Stimulated activated CD4-positive, alpha-beta T cell treated with anti-CD3 and anti-CD28 coated beads, Interleukin-2, amount 100 ng/mL, for 24 hours (primary cell): Measurements from ENCODE around the gene CHRNE.

Source experiments
- DNase-seq, 2 donors: peaks; one replicate each; pipeline ENCODE4 v3.0.0-alpha.2; 2020

CHRNE gene

DNA sequence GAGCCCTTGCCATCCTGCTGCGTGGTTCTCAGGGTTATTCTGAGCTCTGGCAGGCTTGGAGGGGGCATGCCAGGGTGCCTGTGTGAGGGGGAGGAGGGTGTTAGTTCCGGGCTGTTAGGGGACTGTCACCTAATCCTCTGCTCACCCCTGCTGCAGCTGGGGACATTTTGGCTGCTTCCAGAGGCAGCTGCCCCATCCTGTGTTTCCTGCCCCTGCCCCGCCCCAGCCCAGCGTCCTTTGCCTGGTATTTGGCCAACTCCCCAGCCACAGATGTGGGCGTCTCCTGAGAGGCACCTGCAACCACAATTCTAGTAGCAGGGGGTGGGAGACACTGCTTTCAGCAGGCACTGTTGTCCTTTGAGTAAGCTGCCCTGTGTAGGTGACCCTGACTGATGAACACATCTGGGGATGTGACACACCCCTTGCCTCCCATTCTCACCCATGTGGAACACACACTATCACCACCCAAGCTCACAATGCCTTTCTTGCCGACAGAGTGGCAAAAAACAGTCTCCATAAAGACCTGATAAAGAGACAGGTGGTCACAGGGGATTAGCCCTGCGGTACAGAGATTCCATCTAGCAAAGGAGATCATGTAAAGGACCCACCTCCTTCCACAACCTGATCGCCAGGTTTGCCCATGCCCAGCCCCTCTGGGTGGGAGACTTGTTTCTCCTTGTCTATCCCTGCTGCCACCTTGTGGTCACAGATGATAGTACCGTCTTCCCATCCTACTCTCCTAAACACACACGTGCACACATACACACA lies at the start of gene CHRNE:
Gene CHRNE, minus strand, starts transcription at position 48 of the 768 bp plus-strand sequence. Its CDS starts 35 bp downstream, at position 13.
- DNase-seq = peak; percentile 81

DNA sequence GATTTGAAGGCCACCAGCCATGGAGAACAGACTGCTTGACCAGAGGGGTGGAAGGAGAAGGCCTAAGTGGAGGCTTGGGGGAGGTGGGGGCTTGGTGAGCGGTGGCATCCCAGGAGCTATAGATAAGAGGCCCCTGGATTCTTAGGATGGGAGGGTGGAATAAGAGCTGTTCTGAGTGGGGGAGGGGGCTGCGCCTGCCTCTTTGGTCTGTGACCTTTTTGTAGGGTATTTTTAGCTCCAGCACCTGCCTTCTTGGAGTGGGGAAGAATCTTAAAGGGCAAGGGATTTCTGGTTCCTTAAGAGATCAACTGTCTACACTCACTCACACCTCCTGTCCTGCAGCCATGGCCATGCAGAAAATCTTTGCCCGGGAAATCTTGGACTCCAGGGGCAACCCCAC lies 48.6 kb upstream of the CHRNE start:
- no peak for DNase-seq

DNA sequence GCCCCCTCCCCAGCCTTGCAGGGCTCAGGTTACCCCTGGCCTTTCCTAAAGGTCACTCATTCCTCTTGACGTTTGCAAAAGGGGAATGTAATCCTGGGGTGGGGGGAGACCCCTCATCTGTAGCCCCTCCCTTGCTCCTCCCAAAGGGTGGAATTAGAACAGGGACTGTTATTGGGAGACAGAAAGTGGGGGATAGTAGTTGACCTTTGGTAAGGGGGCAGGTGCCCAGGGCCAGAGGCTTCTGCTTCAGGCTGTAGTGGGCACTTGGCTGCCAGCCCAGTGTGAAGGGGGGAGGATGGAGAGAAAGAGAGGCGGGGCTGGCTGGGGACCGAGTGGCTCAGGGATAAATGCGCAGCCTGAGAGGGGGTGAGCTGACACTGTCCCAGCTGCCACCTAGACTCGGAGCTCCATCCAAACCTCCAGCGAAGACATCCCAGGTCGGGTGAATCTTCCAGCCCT lies 47.9 kb upstream of the CHRNE start, which contains the start of gene ENO3:
Gene ENO3, plus strand, starts transcription at position 374 of the 459 bp plus-strand sequence. CDS start 711 bp downstream, outside the sequence.
- no peak for DNase-seq

DNA sequence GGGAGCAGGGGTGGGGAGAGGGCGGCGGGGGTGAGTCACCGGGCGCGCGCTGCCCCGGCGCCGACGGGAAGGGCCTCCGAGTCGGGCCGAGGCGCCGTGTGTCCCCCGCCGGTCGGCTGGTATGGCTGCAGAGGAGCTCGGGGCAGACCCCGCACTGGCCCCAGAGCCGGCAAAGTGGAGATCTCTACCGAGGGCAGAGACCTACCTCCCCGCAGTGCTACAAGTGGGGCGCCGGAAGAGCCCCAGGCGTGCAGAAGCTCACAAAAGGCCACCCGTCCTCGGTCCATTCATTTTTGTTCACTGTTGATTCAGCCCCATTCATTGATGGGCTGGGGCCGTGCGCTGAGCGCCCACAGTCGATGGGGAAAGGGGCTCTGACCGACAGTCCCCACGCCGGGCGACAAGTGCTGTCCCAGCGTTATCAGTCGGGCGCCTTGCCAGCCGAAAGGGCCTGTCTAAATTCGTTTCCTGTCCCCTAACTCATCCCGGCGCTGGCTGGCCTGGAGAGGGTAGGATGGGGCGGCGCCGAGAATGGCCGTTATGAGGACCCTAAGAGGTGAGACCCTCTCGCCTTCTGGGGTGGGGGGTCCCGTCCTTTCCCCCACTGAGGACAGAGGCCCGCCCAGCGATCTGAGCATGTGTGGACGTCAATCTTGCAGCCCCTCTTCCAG lies 47.3 kb upstream of the CHRNE start:
- peak; percentile 49 to 53 for DNase-seq

DNA sequence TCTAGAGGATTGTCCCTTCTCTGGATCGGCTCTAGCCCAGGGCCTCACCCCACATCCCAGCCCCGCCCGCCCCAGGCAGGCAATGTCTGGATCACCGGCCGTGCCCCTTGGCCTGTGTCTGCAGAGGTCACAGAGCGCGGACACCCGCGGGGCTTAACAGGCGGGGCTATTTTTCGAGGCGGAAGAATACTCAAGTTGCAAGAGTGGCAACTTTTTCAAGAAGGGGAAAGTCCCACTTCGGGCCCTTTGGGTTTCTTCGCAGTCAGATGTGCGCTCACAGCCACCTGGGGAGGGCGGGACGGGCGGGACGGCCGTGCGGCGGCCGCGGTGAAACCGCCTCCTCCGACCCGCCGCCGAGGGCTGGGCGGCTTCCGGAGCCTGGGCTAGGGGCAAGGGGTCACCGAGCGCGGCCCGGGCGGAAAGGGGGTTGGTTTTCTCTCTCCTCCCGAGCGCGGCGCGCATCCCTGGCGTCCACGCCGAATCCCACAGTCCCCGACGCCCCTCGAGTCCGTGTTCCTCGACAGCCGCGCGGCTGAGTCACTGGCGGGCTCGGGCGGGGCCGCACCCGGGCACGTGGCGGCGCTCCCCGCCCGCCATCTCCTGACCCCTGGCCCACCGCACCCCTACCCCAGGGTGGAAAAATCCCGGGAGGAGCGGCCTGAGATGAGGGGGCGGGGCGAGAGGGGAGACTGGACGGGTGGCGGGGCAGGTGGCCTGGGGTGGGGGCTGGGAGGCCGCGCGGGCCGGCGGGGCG lies 46.6 kb upstream of the CHRNE start:
- DNase-seq = peak; percentile 78 to 85

DNA sequence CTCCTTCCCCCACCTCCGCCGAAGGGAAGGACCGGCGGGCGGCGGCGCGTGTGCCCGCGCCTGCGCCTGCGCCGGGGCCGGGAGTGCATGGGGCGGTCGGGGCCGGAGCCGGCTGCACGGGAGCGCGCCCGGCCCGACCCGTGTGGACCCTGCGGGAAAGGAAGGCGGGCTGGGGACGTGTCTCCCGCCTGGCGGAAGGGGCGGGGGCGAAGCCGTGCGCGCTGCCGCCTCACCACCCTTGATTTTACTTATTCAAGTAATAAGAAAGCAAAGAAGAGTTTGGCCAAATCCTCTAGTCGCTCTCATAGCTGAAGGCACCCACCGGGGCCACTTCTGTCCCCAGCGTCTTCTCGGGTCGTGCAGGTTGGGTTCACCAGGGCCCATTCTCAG lies 46.0 kb upstream of the CHRNE start:
- peak; percentile 78 to 80 for DNase-seq

DNA sequence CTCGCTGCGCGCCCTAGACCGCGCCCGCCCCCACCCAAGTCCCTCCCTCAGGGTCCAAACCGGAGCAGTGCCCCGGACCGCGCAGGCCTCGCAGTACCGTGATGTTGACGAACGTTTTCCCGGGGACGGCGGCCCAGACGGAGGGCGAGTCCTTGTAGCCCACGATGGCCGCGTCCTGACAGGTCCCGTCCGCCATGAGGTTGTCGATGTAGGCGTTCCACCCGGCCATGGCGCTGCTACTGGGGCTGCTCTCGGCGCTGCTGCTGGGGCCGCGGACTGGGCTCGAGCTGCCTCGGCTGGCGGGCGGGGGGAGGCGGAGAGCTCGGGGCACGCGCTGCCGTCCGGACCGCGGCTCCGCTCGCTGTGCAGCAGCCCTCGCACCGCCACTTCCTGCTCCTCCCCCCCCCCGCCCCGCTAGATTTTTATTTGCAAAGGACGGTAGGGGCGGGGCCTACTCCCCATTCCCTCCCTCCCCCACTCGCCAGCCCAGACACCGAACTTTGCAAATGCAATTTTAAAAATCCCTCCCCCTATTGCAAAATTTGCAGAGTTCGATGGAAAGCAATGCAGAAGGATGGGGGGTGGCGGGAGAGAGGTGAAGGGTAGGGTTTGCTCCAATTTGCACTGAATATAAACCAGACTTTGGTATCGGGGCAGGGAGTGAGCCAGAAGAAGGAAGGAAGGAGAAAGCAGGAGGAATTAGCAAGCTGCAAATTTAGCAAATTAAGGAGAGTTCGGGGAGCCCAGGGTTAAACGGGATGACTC lies 45.5 kb upstream of the CHRNE start, which contains the start of gene PFN1:
Gene PFN1, minus strand, starts transcription at position 365 of the 765 bp plus-strand sequence. Its CDS starts 136 bp downstream, at position 229.
- peak; percentile 92 for DNase-seq

DNA sequence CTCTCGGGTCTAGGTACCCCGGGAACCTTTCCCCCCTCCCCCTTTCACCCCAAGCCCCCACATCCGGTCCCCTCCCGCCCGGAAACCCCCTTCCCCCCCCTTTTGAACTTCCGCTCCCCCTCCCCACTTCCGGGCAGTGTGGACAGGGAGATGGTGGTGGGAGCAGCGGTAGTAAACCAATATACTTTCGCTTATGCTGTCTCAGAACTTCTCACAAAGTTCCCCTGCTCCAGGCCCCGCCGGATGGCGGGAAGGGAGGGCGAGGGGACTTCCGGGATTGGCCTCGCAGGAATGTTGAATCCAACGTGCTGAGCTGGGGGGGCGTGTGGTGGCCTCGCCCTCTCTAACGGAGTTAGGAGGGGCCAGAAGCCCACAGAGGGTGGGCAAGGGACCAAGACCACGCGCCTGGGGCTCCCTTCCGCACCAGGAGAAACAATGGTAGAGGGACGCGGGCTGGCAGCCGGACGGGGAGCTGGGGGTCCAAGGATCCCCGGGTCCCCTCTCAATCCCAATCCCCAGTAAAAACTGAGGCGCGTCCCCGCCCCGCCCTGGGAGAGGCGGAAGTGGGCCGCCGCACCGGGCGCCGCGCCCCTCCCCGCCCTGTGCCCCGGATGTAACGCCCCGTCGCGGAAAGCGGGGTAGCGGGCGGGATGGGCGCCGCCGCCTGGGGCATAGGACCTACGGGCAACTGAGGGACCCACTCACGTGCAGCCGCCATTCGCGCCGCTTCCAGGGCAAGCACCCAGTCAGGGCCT lies 44.7 kb upstream of the CHRNE start:
- DNase-seq = peak; percentile 73 to 75

DNA sequence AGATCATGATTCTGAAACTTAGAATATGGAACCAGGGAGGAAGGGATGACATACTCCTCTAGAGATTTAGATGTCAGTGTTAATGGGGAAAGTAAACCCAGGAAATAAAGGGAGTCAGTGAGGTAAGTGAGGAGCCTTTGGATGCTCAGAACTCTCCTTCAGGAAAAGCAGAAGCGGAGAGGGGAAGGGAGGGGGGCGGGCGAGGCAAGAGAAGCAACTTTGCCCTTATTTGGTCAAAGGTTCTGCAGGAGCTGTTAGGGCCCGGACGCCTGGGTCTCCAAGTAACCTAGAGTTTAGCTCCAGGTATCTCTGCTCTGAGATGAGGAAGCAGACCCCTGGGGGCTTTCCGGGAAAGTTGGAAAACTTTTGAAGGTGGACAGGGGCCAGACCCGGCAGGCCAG lies 44.1 kb upstream of the CHRNE start:
- no peak for DNase-seq

DNA sequence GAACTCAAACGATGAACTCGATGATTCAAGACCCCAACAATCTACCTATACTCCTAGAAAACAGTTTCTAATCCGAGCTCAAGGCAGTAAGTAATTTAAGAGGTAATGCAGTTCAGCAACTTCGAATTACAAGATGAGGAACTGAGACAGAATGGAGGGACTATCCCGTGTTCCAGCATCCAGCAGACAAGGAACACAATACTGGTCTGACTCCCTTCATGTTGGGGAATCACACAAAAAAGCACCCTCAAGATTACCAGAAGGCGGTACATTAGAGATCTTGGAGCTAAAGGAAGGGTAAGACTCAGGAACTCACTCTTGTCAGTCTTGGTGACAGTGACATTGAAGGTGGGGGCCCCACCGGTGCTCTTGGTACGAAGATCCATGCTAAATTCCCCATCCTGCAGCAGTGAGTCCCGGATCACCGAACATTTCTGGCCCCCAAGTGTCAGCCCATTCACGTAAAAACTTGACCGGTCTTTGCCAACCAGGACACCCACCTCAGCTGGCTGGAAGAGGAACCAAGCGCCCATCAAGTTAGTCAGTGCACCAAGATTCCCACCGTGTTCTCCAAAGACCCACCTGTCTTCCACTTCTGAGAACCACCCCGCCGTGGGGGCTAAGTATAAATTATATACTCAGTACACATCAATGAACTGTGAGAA lies 43.5 kb upstream of the CHRNE start:
- no peak for DNase-seq

DNA sequence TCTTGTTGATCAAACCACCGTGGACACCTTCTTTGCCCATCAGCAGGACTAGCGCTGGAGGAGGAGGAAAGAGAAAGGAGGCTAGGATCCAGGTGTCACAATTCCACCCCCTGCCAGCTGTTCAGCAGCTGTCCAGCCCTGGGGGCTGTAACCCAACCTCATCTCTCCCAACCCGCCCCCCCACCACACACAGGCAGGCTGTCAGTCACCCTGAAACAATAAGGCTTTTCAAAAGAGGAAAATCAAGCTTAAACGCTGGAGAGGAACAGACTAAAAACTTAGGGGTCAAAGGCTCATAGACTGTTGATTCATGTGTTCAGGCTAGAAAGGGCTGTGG lies 43.0 kb upstream of the CHRNE start:
- no peak for DNase-seq

DNA sequence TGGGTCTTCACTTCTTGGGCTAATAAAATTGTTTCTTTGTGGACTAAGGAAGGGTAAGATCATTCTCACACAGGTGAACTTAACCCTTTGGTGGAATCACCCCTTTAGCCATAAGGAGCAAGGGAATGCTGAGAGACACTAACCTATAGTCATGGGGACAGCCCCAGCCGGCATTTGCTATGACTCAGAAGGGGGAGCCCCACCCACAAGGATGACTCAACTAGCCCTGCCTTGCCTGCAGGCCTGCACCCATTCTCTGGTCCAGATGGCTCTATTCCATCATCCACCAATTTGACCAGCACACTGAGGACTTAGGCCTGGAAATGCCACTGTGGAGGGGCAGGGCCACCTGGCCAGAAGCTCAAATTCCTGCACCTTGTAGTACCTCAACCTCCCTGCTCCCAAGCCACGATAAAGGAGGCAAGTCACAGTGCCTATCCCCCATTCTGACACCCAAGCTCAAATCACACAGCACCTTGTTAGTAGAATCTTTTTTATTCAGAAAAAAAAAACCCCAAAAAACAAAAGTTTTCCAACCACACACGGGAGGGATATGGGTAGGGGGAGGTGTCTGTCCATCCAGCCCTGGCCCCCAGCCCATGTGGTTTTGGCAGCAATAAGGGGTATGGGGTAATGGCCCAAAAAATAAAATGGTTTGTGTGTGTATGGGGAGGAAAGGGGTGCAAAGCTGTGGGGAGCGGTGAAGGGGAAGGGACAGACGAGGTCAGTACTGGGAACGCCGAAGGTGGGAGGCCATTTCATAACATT lies 42.5 kb upstream of the CHRNE start:
- peak; percentile 87 to 90 for DNase-seq

DNA sequence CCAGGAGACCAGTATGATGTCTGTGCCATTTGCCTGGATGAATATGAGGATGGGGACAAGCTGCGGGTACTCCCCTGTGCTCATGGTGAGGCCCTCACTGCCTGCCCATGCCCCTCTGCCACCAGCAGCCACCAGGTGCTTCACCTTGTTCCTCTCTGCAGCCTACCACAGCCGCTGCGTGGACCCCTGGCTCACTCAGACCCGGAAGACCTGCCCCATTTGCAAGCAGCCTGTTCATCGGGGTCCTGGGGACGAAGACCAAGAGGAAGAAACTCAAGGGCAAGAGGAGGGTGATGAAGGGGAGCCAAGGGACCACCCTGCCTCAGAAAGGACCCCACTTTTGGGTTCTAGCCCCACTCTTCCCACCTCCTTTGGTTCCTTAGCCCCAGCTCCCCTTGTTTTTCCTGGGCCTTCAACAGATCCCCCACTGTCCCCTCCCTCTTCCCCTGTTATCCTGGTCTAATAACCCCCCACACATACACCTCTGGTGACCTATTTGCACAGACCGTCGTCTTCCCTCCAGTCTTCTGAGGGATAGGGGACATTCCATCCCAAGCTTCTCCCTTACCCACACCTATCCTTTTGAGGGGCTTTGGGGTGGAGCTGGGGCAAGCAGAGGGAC lies 41.8 kb upstream of the CHRNE start:
- DNase-seq = peak in 1 of 2 donors; percentile 55

DNA sequence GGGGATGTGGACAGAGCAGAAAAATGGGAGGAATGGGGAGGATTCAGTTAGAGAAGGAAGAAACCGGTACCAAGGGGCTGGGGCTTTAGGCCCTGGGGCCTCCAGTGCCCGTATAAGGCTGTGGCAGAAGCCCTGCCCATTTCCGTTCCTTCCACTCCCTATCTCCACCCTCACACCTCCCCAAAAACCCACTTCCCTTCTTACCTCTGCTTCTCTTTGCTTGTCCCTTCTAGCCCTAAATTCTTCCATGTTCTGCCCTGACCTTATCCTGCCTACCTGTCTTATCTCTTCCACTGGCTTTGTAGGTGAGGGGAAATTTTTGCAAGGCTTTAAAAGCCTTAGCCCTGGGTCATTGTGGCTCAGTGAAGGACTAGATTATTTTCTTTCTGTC lies 41.3 kb upstream of the CHRNE start:
- peak in 1 of 2 donors; percentile 60 for DNase-seq

DNA sequence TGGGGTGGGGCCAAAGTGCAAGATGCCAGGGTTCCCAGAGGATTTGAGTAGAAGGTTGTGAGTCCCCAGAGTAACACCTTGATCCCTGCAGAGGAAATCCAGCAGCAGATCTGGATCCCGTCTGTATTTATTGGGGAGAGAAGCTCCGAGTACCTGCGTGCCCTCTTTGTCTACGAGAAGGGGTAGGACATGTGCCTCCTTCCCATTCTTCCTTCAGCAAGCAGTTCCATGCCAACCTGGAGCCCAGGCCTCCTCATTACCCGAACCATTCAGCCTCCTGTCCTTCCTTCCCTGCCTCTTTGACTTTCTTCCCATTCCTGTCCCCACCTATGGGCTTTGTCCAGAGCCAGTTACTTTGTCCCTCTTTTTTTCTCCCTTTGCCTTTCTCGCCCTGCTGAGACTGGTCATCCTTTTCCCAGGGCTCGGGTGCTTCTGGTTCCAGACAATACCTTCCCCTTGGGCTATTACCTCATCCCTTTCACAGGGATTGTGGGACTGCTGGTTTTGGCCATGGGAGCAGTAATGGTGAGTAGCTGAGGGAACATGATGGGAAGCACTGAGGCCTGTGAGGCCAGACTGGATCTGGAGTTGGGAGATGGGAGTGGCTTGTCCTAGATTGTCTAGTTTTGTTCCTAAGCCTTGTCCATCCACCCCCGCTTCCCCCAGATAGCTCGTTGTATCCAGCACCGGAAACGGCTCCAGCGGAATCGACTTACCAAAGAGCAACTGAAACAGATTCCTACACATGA lies 40.0 kb upstream of the CHRNE start:
- no peak for DNase-seq

DNA sequence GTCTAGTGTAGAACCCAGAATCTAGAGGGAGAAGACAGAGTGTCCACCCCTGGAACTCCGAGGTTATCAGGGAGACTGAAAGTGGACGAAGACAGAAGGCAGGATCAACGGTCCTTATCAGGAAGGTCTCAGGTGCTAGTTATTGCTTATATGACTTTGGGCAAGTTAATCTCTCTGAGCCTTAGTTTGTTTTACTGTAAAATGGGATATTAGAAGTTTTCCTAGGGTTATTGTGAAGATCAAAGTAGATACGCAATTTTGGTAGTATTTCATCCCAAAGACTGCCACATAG lies 38.4 kb upstream of the CHRNE start:
- DNase-seq = no peak

DNA sequence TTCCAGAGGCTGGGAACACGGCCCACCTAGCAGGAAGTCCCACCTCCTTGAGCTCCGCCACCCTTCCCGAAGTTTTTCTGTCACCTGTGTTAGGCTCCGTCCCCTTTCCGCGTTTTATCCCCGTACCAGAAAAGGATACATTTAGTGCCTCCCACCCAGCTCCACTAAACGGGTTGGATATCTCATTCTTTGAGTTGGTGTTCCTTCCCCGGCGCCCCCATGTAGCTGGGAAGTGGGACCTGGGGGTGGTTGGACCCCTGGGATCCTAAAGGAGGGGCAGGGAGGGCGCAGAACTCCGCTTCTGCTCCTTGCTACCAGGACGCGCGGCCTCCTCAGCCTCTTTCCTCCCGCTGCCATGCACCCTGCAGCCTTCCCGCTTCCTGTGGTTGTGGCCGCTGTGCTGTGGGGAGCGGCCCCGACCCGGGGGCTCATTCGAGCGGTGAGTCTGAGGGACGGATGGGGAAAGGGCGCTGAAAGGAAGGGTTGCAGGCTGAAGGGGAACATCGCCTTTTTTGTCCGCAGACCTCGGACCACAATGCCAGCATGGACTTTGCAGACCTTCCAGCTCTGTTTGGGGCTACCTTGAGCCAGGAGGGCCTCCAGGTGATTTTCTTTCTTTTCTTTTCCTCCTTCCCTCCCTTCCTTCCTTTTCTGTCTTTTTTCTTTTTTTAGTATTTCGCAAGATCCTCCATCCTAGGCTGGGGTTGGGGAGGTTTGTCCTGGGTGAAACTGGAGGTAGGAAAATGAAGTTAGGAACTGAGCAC lies 37.8 kb upstream of the CHRNE start:
- DNase-seq = peak; percentile 52 to 53

DNA sequence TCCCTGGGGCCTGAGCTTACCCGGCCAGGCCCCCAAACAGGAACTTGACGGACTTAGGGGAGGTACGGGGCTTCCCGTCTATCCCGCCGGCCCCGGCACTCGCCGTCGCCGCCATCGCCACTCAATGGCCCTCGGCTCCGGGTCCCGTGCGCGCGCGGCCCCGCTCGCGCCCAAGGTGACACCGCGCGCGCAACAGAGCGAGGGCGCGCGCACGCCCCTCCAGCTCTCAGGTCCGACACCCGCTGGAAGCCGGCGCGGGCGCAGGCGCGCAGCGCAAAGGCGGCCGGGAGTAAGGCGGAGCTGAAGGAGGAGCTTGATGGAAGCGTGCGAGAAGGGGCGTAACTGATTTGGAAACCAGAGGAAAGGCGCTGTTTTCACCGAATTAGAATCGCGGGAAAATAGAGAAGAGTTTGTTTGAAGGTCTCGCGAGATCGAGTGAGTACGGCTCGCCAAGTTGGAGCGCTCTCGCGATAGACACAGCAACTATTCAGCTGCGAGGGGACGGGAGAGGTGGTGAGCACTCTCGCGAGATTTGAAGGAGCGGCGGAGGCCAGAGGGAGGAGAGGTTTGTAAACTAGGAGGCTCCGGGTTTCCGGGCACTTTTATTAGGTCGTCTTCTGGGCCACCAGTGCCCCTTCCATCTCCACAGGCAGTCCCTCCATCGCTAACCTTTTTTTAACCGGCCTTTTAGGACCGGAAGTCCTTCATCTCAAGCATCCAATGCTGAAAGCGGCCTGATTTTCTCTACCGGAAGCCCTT lies 37.1 kb upstream of the CHRNE start, which contains the start of the genes RNF167 and SLC25A11:
Gene RNF167, plus strand, starts transcription at position 473 of the 759 bp plus-strand sequence. CDS start 642 bp downstream, outside the sequence.
Gene SLC25A11, minus strand, starts transcription at position 251 of the 759 bp plus-strand sequence. Its CDS starts 136 bp downstream, at position 115.
- DNase-seq = peak; percentile 92 to 95
